ENCODE results near the gene NPR1.
A peak's percentile ranks its signal among the peaks of the same experiment; 100 is the strongest.

NPR1 gene

DNA sequence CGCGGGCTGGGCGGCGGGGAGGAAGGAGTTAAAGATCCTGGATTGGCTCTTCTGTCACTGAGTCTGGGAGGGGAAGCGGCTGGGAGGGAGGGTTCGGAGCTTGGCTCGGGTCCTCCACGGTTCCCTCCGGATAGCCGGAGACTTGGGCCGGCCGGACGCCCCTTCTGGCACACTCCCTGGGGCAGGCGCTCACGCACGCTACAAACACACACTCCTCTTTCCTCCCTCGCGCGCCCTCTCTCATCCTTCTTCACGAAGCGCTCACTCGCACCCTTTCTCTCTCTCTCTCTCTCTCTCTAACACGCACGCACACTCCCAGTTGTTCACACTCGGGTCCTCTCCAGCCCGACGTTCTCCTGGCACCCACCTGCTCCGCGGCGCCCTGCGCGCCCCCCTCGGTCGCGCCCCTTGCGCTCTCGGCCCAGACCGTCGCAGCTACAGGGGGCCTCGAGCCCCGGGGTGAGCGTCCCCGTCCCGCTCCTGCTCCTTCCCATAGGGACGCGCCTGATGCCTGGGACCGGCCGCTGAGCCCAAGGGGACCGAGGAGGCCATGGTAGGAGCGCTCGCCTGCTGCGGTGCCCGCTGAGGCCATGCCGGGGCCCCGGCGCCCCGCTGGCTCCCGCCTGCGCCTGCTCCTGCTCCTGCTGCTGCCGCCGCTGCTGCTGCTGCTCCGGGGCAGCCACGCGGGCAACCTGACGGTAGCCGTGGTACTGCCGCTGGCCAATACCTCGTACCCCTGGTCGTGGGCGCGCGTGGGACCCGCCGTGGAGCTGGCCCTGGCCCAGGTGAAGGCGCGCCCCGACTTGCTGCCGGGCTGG is at the start of gene NPR1:
Gene NPR1, plus strand, starts transcription at position 170 of the 818 bp plus-strand sequence. Its CDS starts 421 bp downstream, at position 591.
- Histone ChIP-seq H3K27me3 (ENCODE audit: control insufficient read depth, insufficient read depth, low read length) (peaks cover 41% of the 10 kb centered on the region), H3K9ac (ENCODE audit: low read depth, low read length) (no peak within 1 kb of the TSS), H3K4me3 (ENCODE audit: low read depth, low read length) (peak within 1 kb of the TSS; percentile 66), H3K4me1 (ENCODE audit: control insufficient read depth, insufficient read depth, low read length) (peaks cover 7% of the 10 kb centered on the region), H3K9me3 (ENCODE audit: control insufficient read depth, insufficient read depth, low read length) (no peaks in the 10 kb centered on the region), H3K27ac (ENCODE audit: low read depth, low read length) (no peak within 1 kb of the TSS), H3K36me3 (ENCODE audit: control insufficient read depth, insufficient read depth, low read length) (no peaks in the 10 kb centered on the region)

DNA sequence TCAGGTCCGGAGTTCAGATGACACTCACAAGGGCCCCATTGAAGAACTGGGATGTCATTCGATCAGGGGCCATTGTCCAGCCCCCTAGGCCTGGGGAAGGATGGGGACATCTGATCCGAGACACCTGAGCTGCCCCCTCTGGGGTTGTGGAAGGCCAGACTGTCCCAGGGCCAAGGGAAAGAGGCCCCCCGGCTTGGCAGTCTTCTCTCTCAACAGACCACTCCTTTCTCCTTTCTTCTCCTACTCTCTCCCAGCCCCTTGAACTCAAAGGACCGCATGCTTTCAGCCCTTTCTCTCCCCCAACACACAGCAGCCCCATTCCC is 49.2 kb upstream of the NPR1 start:
- H3K36me3 ChIP-seq (ENCODE audit: control insufficient read depth, insufficient read depth, low read length) = no peaks in the 10 kb centered on the region
- no peak overlapping the region for H3K27ac ChIP-seq (ENCODE audit: low read depth, low read length)
- H3K9ac ChIP-seq (ENCODE audit: low read depth, low read length) = no peak overlapping the region
- no peaks in the 10 kb centered on the region for H3K9me3 ChIP-seq (ENCODE audit: control insufficient read depth, insufficient read depth, low read length)
- H3K27me3 ChIP-seq (ENCODE audit: control insufficient read depth, insufficient read depth, low read length) = no peaks in the 10 kb centered on the region
- H3K4me1 ChIP-seq (ENCODE audit: control insufficient read depth, insufficient read depth, low read length) = peaks cover 20% of the 10 kb centered on the region
- H3K4me3 ChIP-seq (ENCODE audit: low read depth, low read length) = no peak overlapping the region

DNA sequence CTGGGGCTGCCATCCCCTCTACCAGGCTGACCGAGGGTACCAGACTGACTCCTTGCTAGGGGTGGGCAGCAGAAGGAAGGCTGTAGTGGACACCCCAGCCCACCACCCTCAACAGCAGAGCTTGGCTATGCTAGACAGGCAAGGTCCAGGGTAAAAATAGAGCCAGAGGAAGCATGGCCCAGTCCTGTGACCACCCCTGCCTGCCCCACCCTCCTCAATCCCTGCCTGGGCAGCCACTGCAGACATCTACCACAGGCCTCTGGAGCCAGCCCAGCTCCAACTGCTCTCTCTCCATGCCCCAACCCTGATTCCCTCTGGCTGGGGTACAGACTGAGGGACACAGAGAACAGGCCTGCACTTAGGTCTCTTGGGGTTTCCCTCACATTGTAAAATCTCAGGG is 48.5 kb upstream of the NPR1 start:
- H3K27me3 ChIP-seq (ENCODE audit: control insufficient read depth, insufficient read depth, low read length) = no peaks in the 10 kb centered on the region
- H3K4me1 ChIP-seq (ENCODE audit: control insufficient read depth, insufficient read depth, low read length) = peaks cover 20% of the 10 kb centered on the region
- no peaks in the 10 kb centered on the region for H3K9me3 ChIP-seq (ENCODE audit: control insufficient read depth, insufficient read depth, low read length)
- no peaks in the 10 kb centered on the region for H3K36me3 ChIP-seq (ENCODE audit: control insufficient read depth, insufficient read depth, low read length)
- H3K9ac ChIP-seq (ENCODE audit: low read depth, low read length) = no peak overlapping the region
- H3K27ac ChIP-seq (ENCODE audit: low read depth, low read length) = no peak overlapping the region
- H3K4me3 ChIP-seq (ENCODE audit: low read depth, low read length) = no peak overlapping the region

DNA sequence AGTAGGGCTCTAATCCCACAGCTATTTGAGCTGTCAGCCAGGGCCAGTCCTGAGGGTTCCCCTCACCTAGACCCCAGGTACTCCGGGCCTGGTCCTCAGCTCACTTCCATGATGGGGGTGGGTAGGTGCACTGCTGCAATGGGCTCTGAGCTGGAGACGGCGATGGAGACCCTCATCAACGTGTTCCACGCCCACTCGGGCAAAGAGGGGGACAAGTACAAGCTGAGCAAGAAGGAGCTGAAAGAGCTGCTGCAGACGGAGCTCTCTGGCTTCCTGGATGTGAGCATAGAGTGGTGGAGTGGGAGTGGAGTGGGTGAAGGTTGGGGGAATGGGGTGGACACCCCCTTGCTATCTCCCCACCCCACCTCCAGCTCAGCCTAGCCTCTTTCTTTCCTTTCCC is 48.1 kb upstream of the NPR1 start:
- H3K9me3 ChIP-seq (ENCODE audit: control insufficient read depth, insufficient read depth, low read length) = no peaks in the 10 kb centered on the region
- H3K27me3 ChIP-seq (ENCODE audit: control insufficient read depth, insufficient read depth, low read length) = no peaks in the 10 kb centered on the region
- H3K4me1 ChIP-seq (ENCODE audit: control insufficient read depth, insufficient read depth, low read length) = peaks cover 20% of the 10 kb centered on the region
- H3K27ac ChIP-seq (ENCODE audit: low read depth, low read length) = no peak overlapping the region
- H3K9ac ChIP-seq (ENCODE audit: low read depth, low read length) = no peak overlapping the region
- H3K36me3 ChIP-seq (ENCODE audit: control insufficient read depth, insufficient read depth, low read length) = peaks cover 1% of the 10 kb centered on the region; the same call in 1 of the 2 replicates
- H3K4me3 ChIP-seq (ENCODE audit: low read depth, low read length) = no peak overlapping the region

DNA sequence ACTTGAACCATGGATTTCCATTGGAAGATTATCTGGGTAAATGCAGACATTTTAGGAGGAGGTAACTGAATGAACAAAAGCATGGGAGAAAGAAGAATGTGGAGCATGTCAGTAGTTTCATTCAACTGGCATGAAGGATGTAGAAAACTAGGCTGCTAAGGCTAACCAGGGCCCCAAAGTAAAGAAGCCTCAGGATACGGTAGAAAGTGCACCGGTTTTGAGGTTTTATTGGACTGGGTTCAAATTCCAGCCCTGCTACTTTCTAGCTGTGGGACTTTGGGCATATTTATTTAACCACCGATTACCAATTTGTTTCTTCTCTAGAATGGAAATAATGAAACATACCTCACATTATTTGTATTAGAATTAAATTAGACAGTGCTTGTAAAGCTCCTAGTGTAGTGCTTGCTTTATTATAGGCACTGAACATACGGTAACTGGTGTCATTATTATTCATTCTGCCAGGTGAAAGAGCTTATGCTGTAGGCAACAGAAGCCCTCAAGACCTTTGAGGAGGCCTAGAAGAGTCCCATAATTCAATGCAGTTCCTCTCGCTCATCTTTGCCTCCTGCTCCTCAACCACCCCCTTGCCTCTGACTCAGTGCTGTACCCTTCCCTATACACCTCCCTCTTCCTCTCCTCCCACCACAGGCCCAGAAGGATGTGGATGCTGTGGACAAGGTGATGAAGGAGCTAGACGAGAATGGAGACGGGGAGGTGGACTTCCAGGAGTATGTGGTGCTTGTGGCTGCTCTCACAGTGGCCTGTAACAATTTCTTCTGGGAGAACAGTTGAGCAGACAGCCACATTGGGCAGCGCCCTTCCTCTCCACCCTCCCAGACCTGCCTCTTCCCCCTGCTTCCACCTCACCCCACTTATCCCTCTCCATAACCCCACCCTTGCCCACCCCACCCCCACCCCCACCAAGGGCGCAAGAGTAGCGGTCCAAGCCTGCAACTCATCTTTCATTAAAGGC is 47.2 kb upstream of the NPR1 start:
- Histone ChIP-seq H3K27ac (ENCODE audit: low read depth, low read length) (no peak overlapping the region), H3K27me3 (ENCODE audit: control insufficient read depth, insufficient read depth, low read length) (no peaks in the 10 kb centered on the region), H3K9ac (ENCODE audit: low read depth, low read length) (no peak overlapping the region), H3K9me3 (ENCODE audit: control insufficient read depth, insufficient read depth, low read length) (no peaks in the 10 kb centered on the region), H3K4me3 (ENCODE audit: low read depth, low read length) (no peak overlapping the region), H3K4me1 (ENCODE audit: control insufficient read depth, insufficient read depth, low read length) (peaks cover 18% of the 10 kb centered on the region), H3K36me3 (ENCODE audit: control insufficient read depth, insufficient read depth, low read length) (peaks cover 11% of the 10 kb centered on the region)

DNA sequence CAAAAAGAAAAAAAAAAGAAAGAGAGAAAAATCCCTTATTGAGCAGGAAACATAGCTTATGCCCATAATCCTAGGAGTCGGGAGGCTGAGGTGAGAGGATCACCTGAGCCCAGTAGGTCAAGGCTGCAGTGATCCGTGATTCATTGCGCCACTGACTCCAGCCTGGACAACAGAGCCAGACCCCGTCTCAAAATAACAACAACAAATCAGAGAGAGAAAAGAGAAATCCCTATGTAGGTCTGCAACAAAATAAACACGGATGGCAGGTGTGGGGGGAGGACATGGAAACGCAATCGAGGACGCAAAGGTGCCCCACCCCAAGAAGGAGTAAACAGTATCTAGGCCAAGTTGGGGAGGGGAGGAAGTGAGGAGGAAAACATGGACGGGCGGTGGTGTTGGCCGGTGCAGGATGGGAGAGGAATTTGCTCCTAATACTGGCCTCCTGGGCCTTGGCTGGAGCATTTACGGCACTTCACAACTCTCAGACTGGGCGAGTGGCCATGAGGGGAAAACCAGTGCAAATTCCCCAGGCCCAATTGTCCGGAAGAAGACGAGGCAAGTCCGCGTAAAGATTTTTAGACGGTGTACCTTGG is 45.2 kb upstream of the NPR1 start:
- H3K27me3 ChIP-seq (ENCODE audit: control insufficient read depth, insufficient read depth, low read length) = no peaks in the 10 kb centered on the region
- H3K4me1 ChIP-seq (ENCODE audit: control insufficient read depth, insufficient read depth, low read length) = peaks cover 7% of the 10 kb centered on the region; the same call in 1 of the 2 replicates
- peak overlapping the region; percentile 100 for H3K4me3 ChIP-seq (ENCODE audit: low read depth, low read length)
- H3K36me3 ChIP-seq (ENCODE audit: control insufficient read depth, insufficient read depth, low read length) = peaks cover 30% of the 10 kb centered on the region
- H3K9me3 ChIP-seq (ENCODE audit: control insufficient read depth, insufficient read depth, low read length) = no peaks in the 10 kb centered on the region
- peak overlapping the region; percentile 24 for H3K27ac ChIP-seq (ENCODE audit: low read depth, low read length)
- H3K9ac ChIP-seq (ENCODE audit: low read depth, low read length) = no peak overlapping the region

DNA sequence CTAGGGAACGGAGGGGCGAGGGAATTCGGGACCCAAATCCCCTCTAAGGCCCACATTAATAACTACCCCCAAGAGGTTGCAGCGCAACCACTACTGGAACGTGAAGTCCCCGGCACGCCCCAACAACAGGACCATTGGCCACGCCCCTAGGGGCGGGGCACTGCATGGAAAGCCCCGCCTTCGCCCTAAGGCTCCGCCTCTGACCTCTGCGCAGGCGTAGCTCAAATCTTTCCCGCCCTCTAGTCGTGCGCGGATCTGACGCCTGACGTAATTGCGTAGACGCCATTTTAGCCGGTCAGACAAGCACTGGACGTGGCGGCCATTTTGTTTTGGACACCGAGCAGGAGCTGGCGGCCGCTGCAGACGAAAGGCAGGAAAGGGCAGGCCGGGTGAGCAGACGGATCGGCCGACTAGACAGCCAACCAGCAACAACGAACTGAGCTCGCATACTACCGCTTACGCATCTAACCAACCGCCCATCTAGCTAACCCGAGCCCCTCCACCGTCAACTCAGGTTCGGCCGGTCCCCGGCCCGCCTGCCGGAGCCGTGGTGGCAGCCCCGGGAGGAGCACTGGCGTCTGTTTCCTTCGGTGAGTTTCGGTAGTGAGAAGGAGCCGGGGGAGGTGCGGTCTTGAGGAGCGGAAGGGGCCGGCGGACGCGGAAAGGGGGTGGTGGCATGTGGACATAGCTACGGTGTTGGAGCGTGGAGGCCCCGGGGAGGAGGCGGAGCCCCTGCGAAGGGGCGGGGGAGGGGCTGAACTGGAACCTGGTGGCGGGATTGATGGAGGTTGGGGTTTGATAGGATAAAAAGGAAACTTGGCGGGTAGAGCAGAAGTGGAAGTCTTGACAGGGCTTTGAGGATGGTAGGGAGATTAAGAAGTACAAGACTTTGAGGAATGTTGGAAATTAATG is 44.5 kb upstream of the NPR1 start, which contains the start of gene CHTOP:
Gene CHTOP, plus strand, starts transcription at position 313 of the 912 bp plus-strand sequence. CDS start 2,523 bp downstream, outside the sequence.
- H3K9me3 ChIP-seq (ENCODE audit: control insufficient read depth, insufficient read depth, low read length) = no peaks in the 10 kb centered on the region
- no peaks in the 10 kb centered on the region for H3K27me3 ChIP-seq (ENCODE audit: control insufficient read depth, insufficient read depth, low read length)
- peak within 1 kb of the TSS; percentile 100 for H3K9ac ChIP-seq (ENCODE audit: low read depth, low read length)
- peaks cover 38% of the 10 kb centered on the region for H3K36me3 ChIP-seq (ENCODE audit: control insufficient read depth, insufficient read depth, low read length)
- peak within 1 kb of the TSS; percentile 100 for H3K4me3 ChIP-seq (ENCODE audit: low read depth, low read length)
- H3K27ac ChIP-seq (ENCODE audit: low read depth, low read length) = peak within 1 kb of the TSS; percentile 100
- peaks cover 5% of the 10 kb centered on the region; the same call in 1 of the 2 replicates for H3K4me1 ChIP-seq (ENCODE audit: control insufficient read depth, insufficient read depth, low read length)

DNA sequence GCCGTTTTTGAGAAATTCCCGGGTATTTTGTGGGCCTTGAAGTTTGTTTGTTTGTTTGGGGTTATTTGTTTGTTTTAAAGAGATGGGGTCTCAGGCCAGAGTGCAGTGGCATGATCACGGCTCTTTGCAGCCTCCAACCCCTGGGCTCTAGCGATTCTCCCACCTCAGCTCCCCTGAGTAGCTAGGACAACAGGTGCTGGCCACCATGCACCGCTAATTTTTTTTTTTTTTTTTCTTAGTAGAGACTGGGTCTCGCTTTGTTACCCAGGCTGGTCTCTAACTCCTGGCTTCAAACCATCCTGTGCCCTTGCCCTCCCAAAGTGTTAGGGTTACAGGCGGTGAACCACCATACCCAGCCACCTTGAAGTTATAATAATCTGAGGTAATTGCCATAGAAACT is 42.6 kb upstream of the NPR1 start:
- Histone ChIP-seq H3K36me3 (ENCODE audit: control insufficient read depth, insufficient read depth, low read length) (peaks cover 56% of the 10 kb centered on the region), H3K9me3 (ENCODE audit: control insufficient read depth, insufficient read depth, low read length) (no peaks in the 10 kb centered on the region), H3K4me3 (ENCODE audit: low read depth, low read length) (no peak overlapping the region), H3K4me1 (ENCODE audit: control insufficient read depth, insufficient read depth, low read length) (peaks cover 5% of the 10 kb centered on the region; the same call in 1 of the 2 replicates), H3K27me3 (ENCODE audit: control insufficient read depth, insufficient read depth, low read length) (no peaks in the 10 kb centered on the region), H3K27ac (ENCODE audit: low read depth, low read length) (no peak overlapping the region), H3K9ac (ENCODE audit: low read depth, low read length) (no peak overlapping the region)

DNA sequence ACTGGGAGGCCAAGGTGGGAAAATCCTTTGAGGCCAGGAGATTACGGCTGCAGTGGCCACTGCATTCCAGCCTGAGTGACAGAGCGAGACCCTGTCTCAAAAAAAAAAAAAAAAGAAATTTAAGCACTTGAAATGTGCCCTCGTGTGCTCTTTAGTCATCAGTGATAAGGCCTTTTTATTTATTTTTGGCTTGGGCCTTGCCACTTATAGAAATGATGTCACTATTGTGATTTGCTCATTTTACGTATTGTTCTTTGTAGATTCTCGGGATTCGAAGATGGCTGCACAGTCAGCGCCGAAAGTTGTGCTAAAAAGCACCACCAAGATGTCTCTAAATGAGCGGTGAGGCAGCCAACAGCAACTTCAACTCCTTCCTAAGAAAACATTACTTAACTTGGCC is 42.2 kb upstream of the NPR1 start:
- Histone ChIP-seq H3K4me1 (ENCODE audit: control insufficient read depth, insufficient read depth, low read length) (peaks cover 5% of the 10 kb centered on the region; the same call in 1 of the 2 replicates), H3K9me3 (ENCODE audit: control insufficient read depth, insufficient read depth, low read length) (no peaks in the 10 kb centered on the region), H3K9ac (ENCODE audit: low read depth, low read length) (no peak overlapping the region), H3K36me3 (ENCODE audit: control insufficient read depth, insufficient read depth, low read length) (peaks cover 61% of the 10 kb centered on the region), H3K4me3 (ENCODE audit: low read depth, low read length) (no peak overlapping the region), H3K27me3 (ENCODE audit: control insufficient read depth, insufficient read depth, low read length) (no peaks in the 10 kb centered on the region), H3K27ac (ENCODE audit: low read depth, low read length) (no peak overlapping the region)

DNA sequence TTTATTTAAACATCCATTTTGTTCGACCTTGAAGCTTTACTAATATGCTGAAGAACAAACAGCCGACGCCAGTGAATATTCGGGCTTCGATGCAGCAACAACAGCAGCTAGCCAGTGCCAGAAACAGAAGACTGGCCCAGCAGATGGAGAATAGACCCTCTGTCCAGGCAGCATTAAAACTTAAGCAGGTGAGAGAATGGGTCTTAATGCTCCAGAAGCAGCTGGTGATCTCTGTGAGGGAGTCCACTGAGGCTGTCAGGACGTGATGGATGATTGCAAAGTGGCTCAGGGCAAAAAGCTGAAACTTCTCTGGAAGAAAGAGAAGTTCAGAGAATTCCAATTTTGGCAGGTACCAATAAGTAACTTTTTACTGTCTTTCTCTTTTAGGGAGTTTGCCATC is 40.2 kb upstream of the NPR1 start:
- Histone ChIP-seq H3K27ac (ENCODE audit: low read depth, low read length) (no peak overlapping the region), H3K4me1 (ENCODE audit: control insufficient read depth, insufficient read depth, low read length) (peaks cover 4% of the 10 kb centered on the region; the same call in 1 of the 2 replicates), H3K4me3 (ENCODE audit: low read depth, low read length) (no peak overlapping the region), H3K27me3 (ENCODE audit: control insufficient read depth, insufficient read depth, low read length) (no peaks in the 10 kb centered on the region), H3K9me3 (ENCODE audit: control insufficient read depth, insufficient read depth, low read length) (no peaks in the 10 kb centered on the region), H3K36me3 (ENCODE audit: control insufficient read depth, insufficient read depth, low read length) (peaks cover 80% of the 10 kb centered on the region), H3K9ac (ENCODE audit: low read depth, low read length) (no peak overlapping the region)

Data from HUES48 (cell line).